Measurements from ENCODE around the gene MVB12B.

GRCh38 chr9:126500600-126501382 lies 174.2 kb downstream of the MVB12B start:
- peak; percentile 54 to 95 (median 94) for TF ChIP-seq CTCF (IDR thresholded peaks at IDR 0.05)
- TF ChIP-seq POLR2A (IDR thresholded peaks at IDR 0.05) = no peak

Data from vagina (tissue), 2 donors.